GM12878 (cell line): ENCODE results near the gene SFXN2. TPM values are rescaled to one million over a fixed set of nuclear protein-coding genes. Genes with fewer than 3 reads are reported as not detected.

Source experiments
- ATAC-seq: fragments of 200-7000 bp; cut with Tn5 transposase; 3 replicates; pipeline ENCODE4 v1.9.1; 2020; ENCODE audit warnings: mild to moderate bottlenecking, moderate library complexity
- BruUV-seq: library from RNA; stranded (reverse); fragments of 400-500 nt; replicated peaks from 2 replicates; lab custom pipeline; 2021; lab: Mats Ljungman, UMichigan
- CTCF ChIA-PET: fragments of 300-600 bp; sonication (Branson Sonifier 250); formaldehyde crosslinking; extraction: SDS; loops from one replicate; lab custom pipeline; 2021; ENCODE audit warnings: inconsistent platforms; lab: Yijun Ruan, JAX
- POLR2A ChIA-PET: fragments of 350-600 bp; formaldehyde crosslinking; extraction: SDS; loops from one replicate; lab custom pipeline; 2021; ENCODE audit warnings: inconsistent platforms; lab: Charles Lee
- RAD21 ChIA-PET: fragments of 300-600 bp; sonication (Branson Sonifier 250); formaldehyde crosslinking; loops from one replicate; lab custom pipeline; 2023; ENCODE audit warnings: antibody characterized with exemption; ENCODE audit not compliant: unreplicated experiment; lab: Charles Lee
- SMC1A ChIA-PET: fragments of 300-600 bp; sonication (Branson Sonifier 250); formaldehyde crosslinking; loops from one replicate; lab custom pipeline; 2023; ENCODE audit not compliant: unreplicated experiment, uncharacterized antibody; lab: Charles Lee
- DNase-seq: peaks from one replicate; pipeline ENCODE4 v3.0.0-alpha.2; 2011; ENCODE audit warnings: low read depth, low spot score
- FAIRE-seq: peaks from 3 replicates; lab custom pipeline; 2011; peaks lifted over from hg19 to GRCh38; lab: Jason Lieb, UNC
- H2AFZ ChIP-seq: 2 replicates; pipeline ENCODE4 v1.6.0; 2011; ENCODE audit warnings: low read depth, low read length, control low read depth; ENCODE audit not compliant: control insufficient read depth
- H3K27ac ChIP-seq: 2 replicates; pipeline ENCODE4 v1.5.1; 2011; ENCODE audit warnings: control low read depth; ENCODE audit not compliant: control insufficient read depth, insufficient read depth
- H3K27me3 ChIP-seq, 2 experiments: replicated peaks in 1 of 2; 2 replicates each; pipeline versions ENCODE4 v1.6.0 to v1.6.1; 2011; ENCODE audit warnings: low read length in 1 of 2; ENCODE audit not compliant: control insufficient read depth in 2 of 2, insufficient read depth in 2 of 2
- H3K36me3 ChIP-seq, 2 experiments: 2 replicates each; pipeline ENCODE4 v1.5.1; 2011; ENCODE audit warnings: low read length in 1 of 2; ENCODE audit not compliant: control insufficient read depth in 2 of 2, insufficient read depth in 2 of 2
- H3K4me1 ChIP-seq: 2 replicates; pipeline ENCODE4 v1.6.1; 2011; ENCODE audit warnings: mild to moderate bottlenecking, low read length, moderate library complexity, mixed read lengths; ENCODE audit not compliant: control insufficient read depth, insufficient read depth
- H3K4me2 ChIP-seq: 2 replicates; pipeline ENCODE4 v1.6.0; 2011; ENCODE audit warnings: control low read depth; ENCODE audit not compliant: control insufficient read depth, insufficient read depth
- H3K4me3 ChIP-seq: fragments of 200-600 bp; sonication (generic); 2 replicates; pipeline ENCODE4 v1.5.1; 2016
- H3K79me2 ChIP-seq: 2 replicates; pipeline ENCODE4 v1.6.0; 2011; ENCODE audit warnings: low read length; ENCODE audit not compliant: control insufficient read depth, insufficient read depth
- H3K9ac ChIP-seq: 2 replicates; pipeline ENCODE4 v1.8.0; 2011; ENCODE audit warnings: low read length, control low read depth, mixed read lengths; ENCODE audit not compliant: control insufficient read depth, insufficient read depth
- H3K9me3 ChIP-seq: replicated peaks from 3 replicates; pipeline ENCODE4 v1.5.1; 2011; ENCODE audit warnings: mild to moderate bottlenecking, low read length; ENCODE audit not compliant: control insufficient read depth, insufficient read depth
- H4K20me1 ChIP-seq: 2 replicates; pipeline ENCODE4 v1.6.0; 2011; ENCODE audit not compliant: control insufficient read depth, insufficient read depth
- CBX5 ChIP-seq: sonication (generic); IDR thresholded peaks from 2 replicates; pipeline ENCODE4 v1.6.1; 2016; ENCODE audit warnings: low read depth, moderate library complexity, mild to moderate bottlenecking, inconsistent platforms
- CREB1 ChIP-seq: IDR thresholded peaks from 2 replicates; pipeline ENCODE4 v1.6.1; 2012; ENCODE audit warnings: low read depth, mild to moderate bottlenecking, inconsistent platforms
- EZH2 ChIP-seq: IDR thresholded peaks from 2 replicates; pipeline ENCODE4 v1.6.1; 2012; ENCODE audit warnings: low read depth, mild to moderate bottlenecking, control low read depth, inconsistent platforms, low read length, borderline replicate concordance; ENCODE audit not compliant: control insufficient read depth
- IKZF1 ChIP-seq: fragments of 450-650 bp; conservative IDR thresholded peaks from 2 replicates; pipeline ENCODE4 v1.6.1; 2017; ENCODE audit warnings: antibody characterized with exemption, mild to moderate bottlenecking
- LARP7 ChIP-seq: fragments of 450-650 bp; IDR thresholded peaks from 2 replicates; pipeline ENCODE4 v1.6.1; 2017; ENCODE audit warnings: mild to moderate bottlenecking
- NRF1 ChIP-seq: conservative IDR thresholded peaks from 2 replicates; pipeline ENCODE4 v1.6.1; 2011; ENCODE audit warnings: mild to moderate bottlenecking, low read depth, low read length, improper control_type of control experiment
- RCOR1 ChIP-seq: conservative IDR thresholded peaks from 2 replicates; pipeline ENCODE4 v1.6.1; 2012; ENCODE audit warnings: low read depth, low read length, improper control_type of control experiment
- SKIL ChIP-seq: fragments of 450-650 bp; IDR thresholded peaks from 2 replicates; pipeline ENCODE4 v1.6.1; 2017; ENCODE audit warnings: mild to moderate bottlenecking, low read depth, inconsistent platforms; ENCODE audit not compliant: poor library complexity, severe bottlenecking
- STAT3 ChIP-seq: IDR thresholded peaks from 2 replicates; pipeline ENCODE4 v1.6.1; 2011; ENCODE audit warnings: low read depth, low read length, improper control_type of control experiment
- ZNF384 ChIP-seq: IDR thresholded peaks from 2 replicates; pipeline ENCODE4 v1.6.1; 2012; ENCODE audit warnings: low read depth, mild to moderate bottlenecking, low read length, improper control_type of control experiment, borderline replicate concordance
- ZNF622 ChIP-seq: fragments of 450-650 bp; IDR thresholded peaks from 2 replicates; pipeline ENCODE4 v1.6.1; 2017; ENCODE audit warnings: mild to moderate bottlenecking, inconsistent platforms
- WGBS: methylation state at CpG from one replicate; pipeline ENCODE4 v1.1.6; 2016; ENCODE audit warnings: low lambda C conversion rate; ENCODE audit not compliant: insufficient replicate concordance, insufficient coverage; ENCODE audit errors: missing lambda C conversion rate; 5-methylcytosine and 5-hydroxymethylcytosine counted together
- in situ Hi-C: fragments of 300-500 bp; cut with MboI; formaldehyde crosslinking; loops from 9 replicates; pipeline ENCODE4 v1.14.3; 2018; ENCODE audit warnings: mixed read lengths
- intact Hi-C: fragments of 100-400 bp; cut with micrococcal nuclease; formaldehyde crosslinking; loops from one replicate; pipeline ENCODE4 v1.14.2; 2022; ENCODE audit not compliant: unreplicated experiment
- polyA plus RNA-seq, 11 experiments: library from polyadenylated mRNA; depleted of rRNA in 4 of 11; unstranded in 6 of 11; stranded (reverse) in 5 of 11; fragments of >200 nt; fragmentation: Nextera tagmentation in 4 of 11; fragmentation: Illumina TruSeq in 1 of 11; extraction: Ambion mirVana in 4 of 11; extraction: Trizol in 1 of 11; gene quantifications; 1 replicate in 1 of 11; 2 replicates in 10 of 11; pipeline versions ENCODE4 v1.2.1 to v1.2.3, GENCODE V29; 2011 to 2016; ENCODE audit warnings: inconsistent platforms in 2 of 11, missing spikeins in 2 of 11, low read depth in 1 of 11
- total RNA-seq, 4 experiments: library from RNA; depleted of rRNA in 3 of 4; stranded (reverse); fragments of >200 nt in 3 of 4; fragmentation: Illumina TruSeq in 1 of 4; extraction: Trizol in 1 of 4; gene quantifications; 2 replicates each; pipeline versions ENCODE4 v1.2.1 to v1.2.3, GENCODE V29; 2013 to 2021
- TF ChIP-seq, protein P1 (sequence below): fragments of 450-650 bp; IDR thresholded peaks from 2 replicates; pipeline ENCODE4 v1.6.1; 2017; ENCODE audit warnings: mild to moderate bottlenecking

Gene SFXN2
- total and polyA plus RNA-seq, 10 of the 15 experiments (the other 5 are each of a cell fraction or from before 2014, with no cell fraction given), result 8.8 to 22.5 (median 18.5) TPM

DNA sequence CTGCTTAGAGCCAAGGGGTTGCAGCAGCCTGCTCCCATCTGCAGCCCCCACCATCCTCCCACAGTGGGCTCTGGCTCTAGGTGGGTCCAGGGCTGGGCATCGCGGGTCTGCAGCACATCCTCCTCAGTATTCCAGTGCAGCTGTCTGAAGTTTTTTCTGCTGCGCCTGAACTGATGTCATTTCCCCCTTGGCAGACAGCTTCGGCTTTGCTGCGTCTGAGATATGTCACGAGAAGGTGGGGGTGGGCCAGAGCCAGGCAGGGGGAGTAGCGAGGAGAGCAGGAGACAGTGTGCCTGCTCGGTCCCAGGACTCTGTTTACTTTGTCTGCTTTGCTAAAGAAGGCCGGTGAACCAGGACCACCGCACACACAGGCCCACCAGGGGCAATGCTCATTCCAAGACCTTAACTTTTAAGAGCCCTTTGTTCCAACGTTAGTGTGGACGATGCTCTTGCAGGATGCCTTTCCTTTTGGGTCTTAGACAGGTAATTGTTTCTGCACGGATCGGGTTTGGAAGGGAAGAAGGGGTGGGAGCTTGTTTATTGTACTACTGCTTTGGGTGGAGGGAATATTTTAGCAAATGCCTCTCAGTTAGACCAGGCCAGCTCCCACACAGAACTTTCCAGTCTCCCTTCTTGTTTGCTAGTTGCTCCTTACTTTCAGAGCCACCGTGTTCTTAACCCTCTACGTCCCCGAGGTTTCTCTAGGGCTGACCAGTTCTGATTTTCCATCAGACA is 61.7 kb downstream of the SFXN2 start:
- Histone ChIP-seq H3K9me3 (no peaks in the 10 kb centered on the region), H4K20me1 (no peaks in the 10 kb centered on the region), H3K36me3 (peaks cover 0 to 2% of the 10 kb centered on the region in 2 experiments; a peak in 2 of 4 replicates), H3K4me3 (no peak overlapping the region), H3K27ac (no peak overlapping the region), H3K4me1 (peaks cover 13% of the 10 kb centered on the region; the same call in 1 of the 2 replicates), H3K79me2 (peaks cover 6% of the 10 kb centered on the region), H3K27me3 (no peaks in the 10 kb centered on the region), H3K4me2 (no peak overlapping the region), H3K9ac (no peak overlapping the region), H2AFZ (no peak overlapping the region)
- no TSS peak for BruUV-seq
- ATAC-seq (no peak), FAIRE-seq (no peak), DNase-seq (no peak)
- intact Hi-C loops, result no loop called here
- no peak for TF ChIP-seq CREB1
- TF ChIP-seq LARP7, result no peak
- TF ChIP-seq NRF1, result no peak
- TF ChIP-seq CBX5, result no peak
- TF ChIP-seq ZNF384, result no peak
- TF ChIP-seq, protein P1, sequence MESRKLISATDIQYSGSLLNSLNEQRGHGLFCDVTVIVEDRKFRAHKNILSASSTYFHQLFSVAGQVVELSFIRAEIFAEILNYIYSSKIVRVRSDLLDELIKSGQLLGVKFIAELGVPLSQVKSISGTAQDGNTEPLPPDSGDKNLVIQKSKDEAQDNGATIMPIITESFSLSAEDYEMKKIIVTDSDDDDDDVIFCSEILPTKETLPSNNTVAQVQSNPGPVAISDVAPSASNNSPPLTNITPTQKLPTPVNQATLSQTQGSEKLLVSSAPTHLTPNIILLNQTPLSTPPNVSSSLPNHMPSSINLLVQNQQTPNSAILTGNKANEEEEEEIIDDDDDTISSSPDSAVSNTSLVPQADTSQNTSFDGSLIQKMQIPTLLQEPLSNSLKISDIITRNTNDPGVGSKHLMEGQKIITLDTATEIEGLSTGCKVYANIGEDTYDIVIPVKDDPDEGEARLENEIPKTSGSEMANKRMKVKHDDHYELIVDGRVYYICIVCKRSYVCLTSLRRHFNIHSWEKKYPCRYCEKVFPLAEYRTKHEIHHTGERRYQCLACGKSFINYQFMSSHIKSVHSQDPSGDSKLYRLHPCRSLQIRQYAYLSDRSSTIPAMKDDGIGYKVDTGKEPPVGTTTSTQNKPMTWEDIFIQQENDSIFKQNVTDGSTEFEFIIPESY, result no peak
- TF ChIP-seq STAT3, result no peak
- no peak for TF ChIP-seq RCOR1
- TF ChIP-seq EZH2, result no peak
- no peak for TF ChIP-seq SKIL
- TF ChIP-seq IKZF1, result no peak
- no peak for TF ChIP-seq ZNF622
- SMC1A ChIA-PET, result interaction anchor here (0.8 to 1.8 kb wide), 4 partner anchors 10 to 33 kb away, joined by 4 to 5 read pairs (median 4); partner anchors contain the start of gene WBP1L
- POLR2A ChIA-PET, result interaction anchor here (0.5 to 0.6 kb wide), 2 partner anchors 36 to 723 kb away, joined by 3 to 4 read pairs; no protein-coding TSS in a partner anchor
- in situ Hi-C loops, result no loop called here
- 86% methylated on average over 17 of the region's 17 CpGs for WGBS
- RAD21 ChIA-PET, result no interaction called here
- CTCF ChIA-PET, result interaction anchor here (0.7 to 2.1 kb wide), 5 partner anchors 9 to 77 kb away, joined by 3 to 6 read pairs (median 4); no protein-coding TSS in a partner anchor
